NOMO-1 treated with DMSO at 0.1 percent for 48 hours (cell line): ENCODE results near the gene COL6A5.

Source experiments
- DNase-seq: peaks from one replicate; lab custom pipeline; 2025; ENCODE audit not compliant: unreplicated experiment; lab: John Stamatoyannopoulos, UW

COL6A5 gene

DNA sequence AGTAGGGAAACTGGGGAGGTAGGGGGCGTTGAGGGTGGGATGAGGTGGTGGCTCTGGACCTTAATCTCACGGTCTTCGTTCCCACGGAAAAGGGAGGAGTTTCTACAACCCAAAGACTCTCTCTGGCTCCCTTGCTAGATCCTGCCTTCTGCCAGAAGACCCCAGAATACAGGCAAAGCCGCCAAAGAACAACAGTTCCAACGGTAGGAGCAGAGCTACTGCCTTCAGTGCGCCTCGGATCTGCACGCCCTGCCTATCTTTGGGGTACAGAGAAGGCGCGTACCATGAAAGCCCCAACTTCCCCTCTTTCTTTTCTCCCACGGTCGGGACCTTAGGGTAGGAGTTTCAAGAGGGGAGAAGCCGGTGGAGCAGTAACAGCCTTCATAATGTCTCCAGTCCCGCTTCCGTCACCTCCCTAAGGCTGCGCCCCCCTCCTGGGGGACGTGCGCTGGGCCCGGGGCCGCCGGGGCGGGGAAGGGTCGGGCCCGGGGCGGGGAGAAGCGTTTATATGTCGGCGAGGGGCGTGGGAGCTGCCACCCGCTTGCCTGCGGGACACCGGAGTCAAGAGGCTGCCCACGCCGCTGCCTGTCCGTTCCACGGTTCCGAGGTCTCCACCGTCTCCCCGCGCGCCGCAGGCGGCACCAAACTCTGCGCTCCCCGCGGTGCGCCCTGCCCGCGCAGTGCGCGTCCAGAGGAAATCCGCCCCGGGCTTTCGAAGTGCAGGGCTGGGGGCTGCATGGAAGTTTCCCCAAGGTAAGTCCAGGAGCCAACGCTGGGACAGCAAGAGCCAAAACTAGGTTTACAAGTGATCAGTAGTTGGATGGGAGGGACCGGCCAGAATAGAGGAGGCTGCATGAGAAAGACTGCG lies 171.4 kb downstream of the COL6A5 start, which contains the start of gene COL6A6:
COL6A6 (plus strand) TSS at position 533 of the 868 bp plus-strand sequence. CDS start 43,188 bp downstream, outside the sequence.
- DNase-seq = no peak

DNA sequence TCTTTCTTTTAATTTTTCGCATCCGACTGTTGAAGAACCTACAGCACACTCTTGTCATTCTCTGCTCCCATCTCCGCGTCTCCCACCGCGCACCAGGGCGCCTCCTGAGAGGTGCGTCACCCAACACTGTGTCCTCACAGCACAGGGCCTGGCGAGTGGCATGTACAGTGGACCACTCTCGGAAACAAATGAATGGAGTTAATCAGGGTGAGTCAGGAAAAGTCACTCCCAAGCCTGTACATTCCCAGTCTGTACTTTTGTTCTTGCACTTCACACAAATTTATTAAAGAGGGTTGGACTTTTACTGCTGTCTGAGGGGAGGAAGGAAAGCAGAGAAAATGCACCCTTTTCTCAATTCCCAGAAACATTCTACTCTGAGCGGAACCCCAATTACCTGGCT lies 172.1 kb downstream of the COL6A5 start:
- DNase-seq = no peak

DNA sequence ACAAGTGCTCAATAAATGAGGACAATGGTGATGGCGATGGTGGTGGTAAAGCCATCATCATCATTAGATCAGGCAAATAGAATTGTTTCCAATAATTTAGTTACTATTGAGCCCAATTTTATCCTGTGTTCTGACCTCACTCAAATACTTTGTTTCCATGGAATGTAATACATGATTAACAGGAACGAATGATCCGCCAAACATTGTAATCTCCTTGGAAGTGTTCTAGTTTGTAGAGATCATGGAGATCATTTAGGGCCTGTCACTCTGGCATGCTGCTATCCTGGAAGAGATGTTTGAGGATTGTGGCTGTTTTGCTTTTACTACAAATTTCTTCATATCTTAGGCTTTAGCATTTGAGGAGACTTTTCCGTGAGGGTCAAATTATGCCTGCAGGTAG lies 174.3 kb downstream of the COL6A5 start:
- no peak for DNase-seq

DNA sequence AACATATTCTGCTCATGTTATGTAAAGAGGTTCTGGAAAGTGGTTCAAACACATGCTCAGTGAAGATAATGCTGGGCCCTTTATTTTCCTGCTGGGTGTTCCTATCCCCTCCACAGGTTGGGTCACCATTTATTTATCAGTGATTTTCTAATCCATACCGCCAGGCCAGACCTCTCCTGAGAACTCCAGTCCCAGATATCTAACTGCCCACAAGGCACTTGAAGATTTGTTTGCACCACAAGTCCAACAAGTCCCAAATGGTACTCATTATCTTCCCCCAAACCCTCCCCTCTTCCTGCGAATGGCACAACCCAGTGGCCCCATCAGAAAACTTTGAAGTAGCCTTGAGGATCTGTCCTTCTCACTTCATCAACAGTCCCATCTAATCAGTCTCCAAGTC lies 176.9 kb downstream of the COL6A5 start:
- DNase-seq = no peak

DNA sequence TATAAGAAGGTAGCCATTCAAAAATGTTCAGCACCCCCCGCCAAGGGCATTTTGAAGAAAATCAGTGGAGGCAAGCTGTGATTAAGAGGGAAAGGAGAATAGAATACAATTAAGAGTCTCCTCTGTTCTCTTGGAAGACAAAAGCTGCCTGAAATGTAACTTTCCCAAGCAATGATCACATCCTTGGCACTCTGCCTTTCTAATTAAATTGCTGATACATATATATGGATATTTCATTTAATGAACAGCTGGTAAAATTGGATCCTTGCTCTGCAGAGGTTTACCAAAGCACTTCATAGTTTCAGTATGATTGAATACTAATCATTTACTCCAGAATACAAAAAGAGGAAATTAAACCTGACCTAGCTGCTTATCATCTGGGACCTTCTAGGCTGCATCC lies 182.0 kb downstream of the COL6A5 start:
- DNase-seq = no peak

DNA sequence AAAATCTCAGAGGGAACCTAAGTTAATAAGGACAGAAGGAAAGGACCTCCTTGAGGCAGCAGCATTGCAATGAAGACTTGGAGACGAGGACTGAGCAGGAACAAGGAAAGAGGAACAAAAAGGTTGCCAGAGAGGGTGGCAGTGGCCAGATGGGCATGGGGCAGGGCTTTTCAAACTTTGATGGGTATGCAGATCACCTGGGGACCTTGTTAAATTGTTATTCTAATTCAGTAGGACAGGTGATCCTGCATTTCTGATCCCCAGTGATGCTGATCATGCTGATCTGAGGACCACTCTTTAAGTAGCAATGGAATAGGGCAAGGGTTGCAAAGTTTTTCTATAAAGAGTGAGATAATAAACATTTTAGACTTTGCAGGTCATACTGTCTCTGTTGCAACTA lies 182.6 kb downstream of the COL6A5 start:
- DNase-seq = no peak

DNA sequence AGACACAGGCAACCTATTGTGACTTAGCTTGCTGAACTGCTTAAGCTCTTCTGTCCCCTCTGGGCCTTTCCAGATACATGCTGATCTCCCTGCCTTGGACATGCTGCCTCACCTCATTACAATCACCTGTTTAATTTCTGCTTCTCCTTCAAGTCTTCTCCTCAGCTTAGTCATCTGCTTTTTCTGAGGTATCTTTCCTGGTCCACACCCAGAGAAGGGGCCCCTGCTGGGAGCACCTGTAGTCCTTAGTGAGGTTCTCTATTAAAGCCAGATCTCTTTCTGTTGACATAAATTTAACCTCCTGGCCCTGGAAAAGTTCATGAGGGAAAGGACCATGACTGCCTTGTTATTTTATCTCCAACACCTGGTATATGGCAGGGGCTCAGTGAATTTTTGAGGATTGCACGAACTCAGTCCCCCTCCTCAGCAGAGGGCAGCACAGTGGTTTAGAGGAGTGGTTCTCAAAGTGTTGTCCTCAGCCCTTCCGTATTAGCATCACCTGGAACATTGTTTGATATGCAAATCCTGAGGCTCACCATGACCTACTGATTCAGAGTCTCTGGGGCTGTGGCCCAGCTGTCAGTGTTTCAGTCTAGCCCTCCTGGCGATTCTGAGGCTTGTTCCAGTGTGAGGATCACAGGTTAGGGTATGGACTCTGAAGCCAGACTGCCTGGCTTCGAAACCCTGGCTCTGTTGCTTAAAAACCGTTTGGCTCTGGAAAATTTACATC lies 184.2 kb downstream of the COL6A5 start:
- DNase-seq = no peak

DNA sequence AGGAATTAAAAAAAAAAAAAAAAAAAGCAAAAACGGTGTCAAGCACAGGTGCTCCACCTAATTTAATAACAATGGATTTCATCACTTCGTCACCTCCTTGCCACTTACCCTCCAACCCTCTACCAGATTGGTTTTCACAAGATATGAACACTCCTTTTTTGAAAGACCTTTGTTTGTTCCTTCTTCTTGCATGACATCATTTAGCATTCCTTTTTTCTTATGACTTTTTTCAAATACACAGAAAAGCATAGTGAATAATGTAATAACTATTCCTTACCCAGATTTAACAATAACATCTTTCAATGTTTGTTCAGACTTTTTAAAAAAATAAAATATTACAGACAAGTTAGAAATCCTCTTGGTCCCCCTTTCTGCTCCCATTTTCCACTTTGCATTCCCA lies 187.8 kb downstream of the COL6A5 start:
- DNase-seq = no peak
